LNCaP clone FGC (cell line): Measurements from ENCODE around the gene DHRSX.
"Not testable (repeated sequence)": the region's sequence is repeated elsewhere in the genome, so short reads cannot be mapped to it uniquely, and the experiment has no call there.

ENCODE experiments used
- DNase-seq: peaks from one replicate; pipeline ENCODE4 v3.0.0-alpha.2; 2011; ENCODE audit warnings: low read depth
- H3K4me3 ChIP-seq: 2 replicates; pipeline ENCODE4 v1.5.1; 2011; ENCODE audit warnings: mild to moderate bottlenecking, low read depth, low read length, control low read depth
- CTCF ChIP-seq: IDR thresholded peaks from 2 replicates; pipeline ENCODE4 v1.5.1; 2012; ENCODE audit warnings: mild to moderate bottlenecking; ENCODE audit not compliant: control insufficient read depth, insufficient read depth; ENCODE audit errors: extremely low read depth

The DHRSX gene

DNA sequence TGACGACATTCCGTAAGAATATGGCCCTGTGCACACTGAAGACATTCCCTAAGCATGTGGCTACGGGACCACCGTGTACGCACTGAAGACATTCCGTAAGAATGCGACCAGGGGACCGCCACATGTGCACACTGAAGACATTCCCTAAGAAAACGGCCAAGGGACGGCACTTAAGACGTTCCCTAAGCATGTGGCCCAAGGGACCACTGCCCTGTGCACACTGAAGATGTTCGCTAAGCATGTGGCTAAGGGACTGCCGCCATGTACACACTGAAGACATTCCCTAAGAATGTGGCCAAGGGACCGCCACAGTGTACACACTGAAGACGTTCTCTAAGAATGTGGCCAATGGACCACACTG, 21.4 kb downstream of the DHRSX start:
- TF ChIP-seq CTCF = no peak
- H3K4me3 ChIP-seq = no peak overlapping the region
- DNase-seq = no peak

DNA sequence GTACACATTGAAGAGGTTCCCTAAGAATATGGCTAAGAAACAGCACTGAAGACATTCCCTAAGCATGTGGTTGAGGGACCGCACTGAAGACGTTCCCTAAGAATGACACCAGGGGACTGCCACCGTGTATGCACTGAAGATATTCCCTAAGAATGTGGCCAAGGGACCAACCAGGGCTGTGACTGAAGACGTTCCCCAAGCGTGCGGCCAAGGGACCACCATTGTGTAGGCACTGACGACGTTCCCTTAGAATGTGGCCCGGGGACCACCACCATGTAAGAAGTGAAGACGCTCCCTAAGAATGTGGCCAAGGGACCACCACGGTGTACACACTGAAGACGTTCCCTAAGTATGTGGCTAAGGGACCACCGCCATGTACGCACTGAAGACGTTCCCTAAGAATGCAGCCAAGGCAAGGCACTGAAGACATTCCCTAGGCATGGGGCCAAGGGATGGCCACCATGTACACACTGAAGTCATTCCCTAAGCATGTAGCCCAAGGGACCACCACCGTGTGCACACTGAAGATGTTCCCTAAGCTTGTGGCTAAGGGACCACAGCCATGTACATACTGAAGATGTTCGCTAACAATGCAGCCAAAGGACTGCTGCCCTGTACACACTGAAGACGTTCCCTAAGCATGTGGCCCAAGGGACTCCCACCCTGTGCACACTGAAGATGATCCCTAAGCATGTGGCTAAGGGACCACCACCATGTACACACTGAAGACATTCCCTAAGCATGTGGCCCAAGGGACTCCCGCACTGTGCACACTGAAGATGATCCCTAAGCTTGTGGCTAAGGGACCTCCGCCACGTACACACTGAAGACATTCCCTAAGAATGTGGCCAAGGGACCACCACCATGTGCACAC, 22.0 kb downstream of the DHRSX start:
- no peak for DNase-seq
- H3K4me3 ChIP-seq = no peak overlapping the region
- no peak for TF ChIP-seq CTCF

- not testable (repeated sequence) for DNase-seq, H3K4me3 ChIP-seq
Observed at GRCh38 chrX:2477313-2477712, 23.5 kb downstream of the DHRSX start.

DNA sequence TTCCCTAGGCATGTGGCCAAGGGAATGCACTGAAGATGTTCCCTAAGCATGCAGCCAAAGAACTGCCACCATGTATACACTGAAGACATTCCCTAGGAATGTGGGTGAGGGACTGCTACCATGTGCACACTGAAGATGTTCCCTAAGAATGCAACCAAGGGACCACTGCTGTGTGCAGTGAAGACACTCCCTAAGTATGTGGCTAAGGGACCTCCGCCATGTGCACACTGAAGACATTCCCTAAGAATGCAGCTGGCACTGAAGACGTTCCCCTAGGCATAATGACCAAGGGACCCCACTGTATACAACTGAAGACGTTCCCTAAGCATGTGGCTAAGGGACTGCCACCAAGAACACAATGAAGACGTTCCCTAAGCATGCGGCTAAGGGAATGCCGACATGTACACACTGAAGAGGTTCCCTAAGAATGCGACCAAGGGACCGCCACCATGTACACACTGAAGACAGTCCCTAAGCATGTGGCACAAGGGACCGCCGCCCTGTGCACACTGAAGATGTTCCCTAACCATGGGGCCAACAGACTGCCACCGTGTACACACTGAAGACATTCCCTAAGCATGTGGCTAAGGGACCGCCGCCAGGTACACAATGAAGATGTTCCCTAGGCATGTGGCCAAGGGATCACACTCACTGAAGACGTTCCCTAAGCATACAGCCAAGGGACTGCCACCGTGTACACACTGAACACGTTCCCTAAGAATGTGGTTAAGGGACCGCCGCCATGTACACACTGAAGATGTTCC, 25.6 kb downstream of the DHRSX start:
- DNase-seq = no peak
- H3K4me3 ChIP-seq = no peak overlapping the region
- no peak for TF ChIP-seq CTCF

- no peak overlapping the region for H3K4me3 ChIP-seq
- no peak for TF ChIP-seq CTCF
- DNase-seq = no peak
Observed at GRCh38 chrX:2474280-2474962, 26.4 kb downstream of the DHRSX start.

DNA sequence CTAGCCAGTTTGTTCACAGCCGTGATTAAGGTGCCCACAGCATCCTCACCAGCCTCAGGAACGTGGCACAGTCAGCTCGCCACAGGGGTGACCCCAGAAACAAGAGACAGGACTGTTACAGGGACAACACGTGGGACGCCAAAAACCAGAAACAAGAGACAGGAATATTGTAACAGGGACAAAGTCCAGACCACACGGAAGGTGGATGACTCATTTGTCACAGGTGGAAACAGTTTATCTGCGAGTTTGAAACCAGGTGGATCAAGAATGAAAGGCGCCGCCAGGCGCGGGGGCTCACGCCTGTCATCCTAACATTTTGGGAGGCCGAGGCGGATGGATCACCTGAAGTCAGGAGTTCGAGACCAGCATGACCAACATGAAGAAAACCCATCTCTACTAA, 27.7 kb downstream of the DHRSX start:
- H3K4me3 ChIP-seq, DNase-seq: not testable (repeated sequence)

DNA sequence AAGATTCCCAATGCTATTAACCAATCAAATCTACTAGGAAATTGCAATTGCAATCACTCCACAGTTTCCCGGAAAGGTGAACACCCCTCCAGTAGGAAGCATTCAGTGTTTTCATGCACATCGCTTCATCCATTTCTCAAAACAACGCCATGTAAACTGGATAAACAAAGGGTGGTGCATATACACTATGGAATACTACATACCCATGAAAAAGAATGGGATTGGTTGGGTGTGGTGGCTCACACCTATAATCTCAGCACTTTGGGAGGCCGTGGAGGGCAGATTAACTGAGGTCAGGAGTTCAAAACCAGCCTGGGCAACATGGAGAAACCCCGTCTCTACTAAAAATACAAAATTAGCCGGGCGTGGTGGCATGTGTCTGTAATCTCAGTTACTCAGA, 29.1 kb downstream of the DHRSX start:
- no peak for TF ChIP-seq CTCF

DNA sequence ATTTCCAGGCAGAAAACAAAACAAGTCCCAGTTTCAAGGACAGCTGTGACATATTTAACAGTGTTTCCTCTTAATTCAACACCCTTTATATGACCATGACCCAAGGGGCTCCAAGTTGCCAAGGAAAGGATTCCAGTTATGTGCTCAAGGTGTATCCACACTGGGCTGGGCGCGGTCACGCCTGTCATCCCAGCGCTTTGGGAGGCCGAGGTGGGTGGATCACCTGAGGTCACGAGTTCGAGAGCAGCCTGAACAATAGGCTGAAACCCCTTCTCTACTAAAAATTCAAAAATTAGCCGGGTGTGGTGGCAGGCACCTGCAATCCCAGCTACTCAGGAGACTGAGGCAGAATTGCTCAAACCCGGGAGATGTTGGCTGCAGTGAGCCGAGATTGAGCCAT, 29.6 kb downstream of the DHRSX start:
- not testable (repeated sequence) for DNase-seq, H3K4me3 ChIP-seq

More for the DNA sequence above, 29.1 kb downstream of the DHRSX start:
- H3K4me3 ChIP-seq = no peak overlapping the region
- DNase-seq = no peak

DNA sequence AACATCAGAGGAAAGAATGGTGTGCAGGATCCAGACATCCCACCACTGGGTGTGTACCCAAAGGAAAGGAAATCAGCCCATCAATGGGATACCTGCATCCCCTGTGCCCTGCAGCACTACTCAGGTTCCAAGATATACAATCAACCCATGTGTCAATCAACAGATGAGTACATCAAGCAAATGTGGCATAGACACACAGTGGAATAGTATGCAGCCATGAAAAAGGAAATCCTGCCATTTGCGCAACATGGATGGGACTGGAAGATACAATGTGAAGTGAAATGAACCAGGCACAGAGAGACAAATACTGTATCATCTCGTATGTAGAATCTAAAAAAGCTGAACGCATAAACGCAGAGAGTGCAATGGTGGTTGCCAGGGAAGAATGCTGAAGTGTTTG, 30.9 kb downstream of the DHRSX start:
- DNase-seq, H3K4me3 ChIP-seq: not testable (repeated sequence)
